Fibroblast of mammary gland (primary cell): ENCODE data around the gene STK10.

Source experiments
- DNase-seq: peaks from one replicate; pipeline ENCODE4 v3.0.0-alpha.2; 2010; ENCODE audit warnings: low read depth
- H3K4me3 ChIP-seq: 2 replicates; pipeline ENCODE4 v1.5.1; 2011; ENCODE audit warnings: low read depth, mild to moderate bottlenecking, low read length, moderate library complexity; ENCODE audit not compliant: control insufficient read depth
- TF ChIP-seq, protein P1 (sequence below): conservative IDR thresholded peaks from 2 replicates; pipeline ENCODE4 v1.5.1; 2011; ENCODE audit warnings: low read depth, low read length, inconsistent platforms; ENCODE audit not compliant: control insufficient read depth, insufficient read depth

The STK10 gene

DNA sequence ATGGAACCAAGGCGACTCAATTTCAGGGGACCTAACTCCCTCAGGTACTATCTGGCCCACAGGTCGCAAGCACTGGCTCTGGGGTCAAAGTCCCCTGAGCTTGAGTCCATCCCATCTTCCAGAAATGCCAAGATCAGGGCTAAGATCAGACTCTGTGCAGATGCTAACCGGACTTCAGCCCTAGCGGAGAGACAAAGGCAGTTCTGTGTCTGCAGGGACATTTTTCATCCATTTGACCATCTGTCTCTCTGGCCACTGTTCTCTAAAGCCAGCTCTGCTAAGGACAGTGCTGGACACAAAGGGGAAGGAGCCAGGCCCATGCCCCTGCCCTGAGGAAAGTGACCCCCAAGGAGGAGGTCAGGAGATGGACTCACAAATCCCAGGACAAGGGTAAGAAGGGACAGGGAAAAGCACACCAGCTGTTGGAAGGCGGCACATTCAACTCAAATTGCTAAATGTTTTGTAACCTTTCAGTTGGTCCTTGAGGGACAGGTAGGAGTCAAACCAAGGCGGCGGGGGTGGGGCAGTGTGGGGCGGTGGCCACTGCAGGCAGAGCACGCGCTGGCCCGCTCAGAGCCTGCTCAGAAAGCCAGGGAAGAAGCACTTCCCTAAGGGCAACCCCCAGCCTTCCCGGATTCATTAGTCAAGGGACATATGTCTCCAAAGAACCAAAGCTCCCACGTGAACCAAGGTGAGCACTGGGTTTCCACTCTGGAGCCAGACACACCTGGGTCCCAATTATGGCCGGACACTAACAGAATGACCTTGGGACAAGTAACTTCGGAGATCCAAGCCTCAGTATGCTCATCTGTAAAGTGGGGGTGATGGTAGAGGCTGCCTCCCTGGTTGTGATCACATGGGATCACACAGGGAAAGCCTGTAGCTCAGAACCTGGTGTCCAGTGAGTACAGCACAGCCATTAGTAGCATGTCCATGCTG lies 42.8 kb downstream of the STK10 start:
- TF ChIP-seq, protein P1, sequence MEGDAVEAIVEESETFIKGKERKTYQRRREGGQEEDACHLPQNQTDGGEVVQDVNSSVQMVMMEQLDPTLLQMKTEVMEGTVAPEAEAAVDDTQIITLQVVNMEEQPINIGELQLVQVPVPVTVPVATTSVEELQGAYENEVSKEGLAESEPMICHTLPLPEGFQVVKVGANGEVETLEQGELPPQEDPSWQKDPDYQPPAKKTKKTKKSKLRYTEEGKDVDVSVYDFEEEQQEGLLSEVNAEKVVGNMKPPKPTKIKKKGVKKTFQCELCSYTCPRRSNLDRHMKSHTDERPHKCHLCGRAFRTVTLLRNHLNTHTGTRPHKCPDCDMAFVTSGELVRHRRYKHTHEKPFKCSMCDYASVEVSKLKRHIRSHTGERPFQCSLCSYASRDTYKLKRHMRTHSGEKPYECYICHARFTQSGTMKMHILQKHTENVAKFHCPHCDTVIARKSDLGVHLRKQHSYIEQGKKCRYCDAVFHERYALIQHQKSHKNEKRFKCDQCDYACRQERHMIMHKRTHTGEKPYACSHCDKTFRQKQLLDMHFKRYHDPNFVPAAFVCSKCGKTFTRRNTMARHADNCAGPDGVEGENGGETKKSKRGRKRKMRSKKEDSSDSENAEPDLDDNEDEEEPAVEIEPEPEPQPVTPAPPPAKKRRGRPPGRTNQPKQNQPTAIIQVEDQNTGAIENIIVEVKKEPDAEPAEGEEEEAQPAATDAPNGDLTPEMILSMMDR, result no peak
- DNase-seq, result no peak
- H3K4me3 ChIP-seq, result no peak overlapping the region

DNA sequence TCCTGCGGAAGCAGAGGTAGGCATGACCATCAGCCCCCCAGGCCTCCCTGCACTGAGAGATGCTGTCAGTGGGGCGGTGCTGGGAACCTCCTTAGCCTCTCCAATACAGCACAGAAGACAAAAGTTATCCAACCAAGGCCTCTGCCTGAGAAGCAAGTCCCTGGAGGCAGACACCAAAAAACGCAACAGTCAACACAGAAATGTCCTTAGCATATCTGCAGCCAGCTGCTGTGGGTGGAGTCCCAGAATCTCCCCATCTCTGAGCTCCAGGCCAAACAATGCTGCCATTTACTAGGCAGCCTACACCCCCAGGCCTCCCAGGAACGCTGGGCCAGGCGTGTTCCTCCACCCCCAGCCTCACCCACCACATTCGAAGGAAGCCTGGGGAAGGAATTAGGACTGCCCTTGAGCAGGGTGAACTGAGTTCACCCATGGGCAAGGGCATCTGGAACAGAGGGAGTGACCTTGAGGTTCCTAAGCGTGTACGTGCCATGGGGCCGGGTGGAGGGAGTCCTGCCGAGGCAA lies 43.7 kb downstream of the STK10 start:
- TF ChIP-seq, protein P1, result no peak
- H3K4me3 ChIP-seq, result no peak overlapping the region
- DNase-seq, result no peak

DNA sequence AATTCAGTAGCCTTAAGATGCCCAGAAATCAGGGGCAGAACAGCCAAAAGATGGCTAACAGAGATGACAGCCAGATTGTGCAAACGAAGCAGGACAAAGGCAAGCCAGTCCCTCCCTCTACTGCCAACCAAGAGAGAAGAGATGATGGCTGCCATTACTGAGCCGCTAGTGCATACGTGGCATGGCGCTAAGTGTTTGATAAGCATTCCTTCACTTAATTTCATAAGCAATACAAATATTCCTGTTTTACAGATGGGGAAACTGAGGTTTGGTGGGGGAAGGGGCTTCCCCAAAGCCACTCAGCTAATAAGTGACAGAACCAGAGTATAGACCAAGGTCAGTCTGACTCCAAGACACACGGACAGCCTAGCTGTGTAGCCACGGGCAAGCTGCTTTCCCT lies 44.1 kb downstream of the STK10 start:
- TF ChIP-seq, protein P1, result no peak
- no peak for DNase-seq
- H3K4me3 ChIP-seq, result no peak overlapping the region

DNA sequence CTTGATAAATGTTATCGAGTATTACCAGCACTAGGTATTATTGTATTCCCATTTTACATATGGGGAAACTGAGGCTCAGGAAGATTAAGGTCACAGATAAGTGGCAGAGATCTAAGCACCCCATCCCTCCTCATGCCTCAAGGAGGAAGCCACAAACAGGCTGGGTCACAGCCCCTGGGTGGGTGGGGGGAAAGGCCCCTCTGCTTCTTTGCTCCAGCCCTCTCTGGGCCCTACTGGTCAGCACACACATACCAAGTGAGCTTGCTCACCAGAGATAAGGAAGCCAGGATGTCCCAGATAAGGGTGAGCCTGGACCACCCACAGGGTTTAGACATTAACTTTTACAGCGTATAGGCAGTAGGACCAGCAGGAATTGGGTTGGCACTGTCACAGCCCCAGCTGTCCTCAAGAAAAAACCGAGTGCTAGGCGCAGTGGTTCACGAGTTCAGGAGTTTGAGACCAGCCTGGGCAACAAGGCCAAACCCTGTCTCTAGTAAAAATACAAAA lies 45.3 kb downstream of the STK10 start:
- no peak for DNase-seq
- H3K4me3 ChIP-seq, result no peak overlapping the region
- TF ChIP-seq, protein P1, result no peak

DNA sequence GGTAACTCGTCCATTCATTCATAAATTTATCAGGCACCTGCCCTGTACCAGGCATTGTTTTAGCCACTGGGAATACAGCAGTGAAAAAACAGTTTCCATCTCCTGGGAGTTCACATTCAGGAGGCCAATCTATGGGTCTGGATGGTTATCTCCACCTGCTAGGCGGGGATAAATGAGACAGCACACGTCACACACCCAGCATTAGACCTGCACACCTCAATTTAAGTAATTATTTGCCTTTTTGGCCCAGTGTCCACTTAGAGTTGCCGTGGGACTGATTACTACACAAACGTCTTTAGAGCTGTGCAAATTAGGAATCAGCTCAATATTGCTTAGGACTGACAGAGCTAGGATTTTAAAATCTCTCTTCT lies 46.1 kb downstream of the STK10 start:
- TF ChIP-seq, protein P1, result no peak
- no peak overlapping the region for H3K4me3 ChIP-seq
- DNase-seq, result no peak

DNA sequence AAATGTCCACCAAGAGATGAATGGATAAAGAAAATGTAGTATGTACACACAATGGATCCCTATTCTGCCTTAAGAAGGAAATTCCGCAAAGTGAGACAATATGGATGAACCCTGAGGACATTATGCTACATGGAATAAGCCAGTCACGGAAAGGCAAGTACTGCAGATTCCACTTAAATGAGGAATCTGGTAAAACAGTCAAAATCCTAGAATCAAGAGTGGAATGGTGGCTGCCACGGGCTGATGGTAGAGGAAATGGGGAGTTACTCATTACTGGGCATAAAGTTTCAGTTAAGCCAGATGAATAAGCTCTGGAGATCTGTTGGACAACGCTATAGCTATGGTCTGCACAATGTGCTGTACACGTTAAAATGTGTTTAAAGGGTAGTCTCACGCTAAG lies 47.2 kb downstream of the STK10 start:
- TF ChIP-seq, protein P1, result no peak
- H3K4me3 ChIP-seq, result no peak overlapping the region
- DNase-seq, result no peak
